Measurements from ENCODE around the gene HELB.

GRCh38 chr12:66365718-66366490, 63.6 kb downstream of the HELB start:
- TF ChIP-seq CTCF (IDR thresholded peaks at IDR 0.05; ENCODE audit: low read depth, low read length, missing input control): no peak
- TF ChIP-seq JUND (IDR thresholded peaks at IDR 0.05): no peak
- TF ChIP-seq YY1 (IDR thresholded peaks at IDR 0.05): no peak
- TF ChIP-seq FOXA1 (IDR thresholded peaks at IDR 0.05): no peak
- TF ChIP-seq RAD21 (IDR thresholded peaks at IDR 0.05): no peak
- no peak for TF ChIP-seq REST (IDR thresholded peaks at IDR 0.05)
- TF ChIP-seq SP1 (IDR thresholded peaks at IDR 0.05): no peak
- no peak for TF ChIP-seq MAX (IDR thresholded peaks at IDR 0.05)
